Activated CD8-positive, alpha-beta T cell treated with anti-CD3 and anti-CD28 coated beads for 36 hours (primary cell): ENCODE measurements around the gene TAF4B. TPM values are rescaled to one million over a fixed set of nuclear protein-coding genes. Genes with fewer than 3 reads are reported as not detected.

Experiments used
- ATAC-seq: fragments of 200-7000 bp; cut with Tn5 transposase; one replicate; pipeline ENCODE4 v1.10.0; 2021; ENCODE audit warnings: mild to moderate bottlenecking, moderate library complexity
- CTCF ChIA-PET: fragments of 350-600 bp; sonication (Branson Sonifier 250); formaldehyde crosslinking; loops from one replicate; lab custom pipeline; 2021; ENCODE audit warnings: antibody characterized with exemption; lab: Charles Lee
- POLR2A ChIA-PET: fragments of 350-600 bp; sonication (Branson Sonifier 250); formaldehyde crosslinking; loops from one replicate; lab custom pipeline; 2021; ENCODE audit warnings: antibody characterized with exemption; lab: Charles Lee
- DNase-seq: peaks from one replicate; pipeline ENCODE4 v3.0.0-alpha.2; 2020
- H3K27ac Mint-ChIP-seq: one replicate; pipeline ENCODE4 v1.8.0; 2021; ENCODE audit warnings: mild to moderate bottlenecking, mixed read lengths
- H3K27me3 Mint-ChIP-seq: one replicate; pipeline ENCODE4 v1.8.0; 2021; ENCODE audit warnings: mixed read lengths
- H3K36me3 Mint-ChIP-seq: one replicate; pipeline ENCODE4 v1.8.0; 2021; ENCODE audit warnings: low read depth, mixed read lengths
- H3K4me1 Mint-ChIP-seq: one replicate; pipeline ENCODE4 v1.8.0; 2021; ENCODE audit warnings: low read depth, mixed read lengths
- H3K4me3 Mint-ChIP-seq: one replicate; pipeline ENCODE4 v1.8.0; 2021; ENCODE audit warnings: mild to moderate bottlenecking, moderate library complexity, mixed read lengths
- H3K9me3 Mint-ChIP-seq: one replicate; pipeline ENCODE4 v1.8.0; 2021; ENCODE audit warnings: mixed read lengths
- intact Hi-C: fragments of 100-400 bp; cut with micrococcal nuclease; formaldehyde crosslinking; loops from one replicate; pipeline ENCODE4 v1.10.0; 2022
- total RNA-seq, 2 experiments: library from RNA; stranded (reverse); gene quantifications; one replicate each; pipeline ENCODE4 v1.2.3, GENCODE V29; 2021
- TF ChIP-seq, protein P1 (sequence below): fragments of 200-600 bp; IDR thresholded peaks from one replicate; pipeline ENCODE4 v1.8.0; 2022; ENCODE audit warnings: antibody characterized with exemption, mild to moderate bottlenecking

Gene TAF4B
- total RNA-seq, 2 experiments from 2014 or later = 14.7 to 15.1 TPM

DNA sequence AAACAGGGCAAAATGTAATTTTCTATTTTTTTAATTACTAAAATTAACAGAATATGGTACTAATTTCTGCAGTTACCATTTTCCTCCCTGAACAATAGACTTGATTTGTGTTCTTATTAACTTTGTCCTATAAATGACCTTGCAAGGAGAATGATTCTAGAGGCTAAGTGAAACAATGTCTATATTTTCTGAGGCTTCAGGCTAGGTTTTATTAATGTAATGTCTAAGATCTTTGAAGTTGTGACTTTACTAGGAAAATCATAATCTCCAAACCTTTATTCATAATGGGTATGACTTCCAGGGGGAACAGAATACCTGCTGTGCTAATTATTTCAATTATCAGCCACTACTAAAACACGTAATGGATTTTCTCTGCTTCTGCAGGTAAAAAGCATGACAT is 94.4 kb downstream of the TAF4B start:
- Mint-ChIP-seq H3K4me1 (peaks cover 13% of the 10 kb centered on the region), H3K36me3 (peaks cover 30% of the 10 kb centered on the region), H3K4me3 (no peak overlapping the region), H3K27me3 (no peaks in the 10 kb centered on the region), H3K9me3 (no peaks in the 10 kb centered on the region), H3K27ac (no peak overlapping the region)
- no peak for DNase-seq
- TF ChIP-seq, protein P1, sequence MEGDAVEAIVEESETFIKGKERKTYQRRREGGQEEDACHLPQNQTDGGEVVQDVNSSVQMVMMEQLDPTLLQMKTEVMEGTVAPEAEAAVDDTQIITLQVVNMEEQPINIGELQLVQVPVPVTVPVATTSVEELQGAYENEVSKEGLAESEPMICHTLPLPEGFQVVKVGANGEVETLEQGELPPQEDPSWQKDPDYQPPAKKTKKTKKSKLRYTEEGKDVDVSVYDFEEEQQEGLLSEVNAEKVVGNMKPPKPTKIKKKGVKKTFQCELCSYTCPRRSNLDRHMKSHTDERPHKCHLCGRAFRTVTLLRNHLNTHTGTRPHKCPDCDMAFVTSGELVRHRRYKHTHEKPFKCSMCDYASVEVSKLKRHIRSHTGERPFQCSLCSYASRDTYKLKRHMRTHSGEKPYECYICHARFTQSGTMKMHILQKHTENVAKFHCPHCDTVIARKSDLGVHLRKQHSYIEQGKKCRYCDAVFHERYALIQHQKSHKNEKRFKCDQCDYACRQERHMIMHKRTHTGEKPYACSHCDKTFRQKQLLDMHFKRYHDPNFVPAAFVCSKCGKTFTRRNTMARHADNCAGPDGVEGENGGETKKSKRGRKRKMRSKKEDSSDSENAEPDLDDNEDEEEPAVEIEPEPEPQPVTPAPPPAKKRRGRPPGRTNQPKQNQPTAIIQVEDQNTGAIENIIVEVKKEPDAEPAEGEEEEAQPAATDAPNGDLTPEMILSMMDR = no peak
- POLR2A ChIA-PET = no interaction called here
- CTCF ChIA-PET = no interaction called here
- no peak for ATAC-seq
- intact Hi-C loops = no loop called here

DNA sequence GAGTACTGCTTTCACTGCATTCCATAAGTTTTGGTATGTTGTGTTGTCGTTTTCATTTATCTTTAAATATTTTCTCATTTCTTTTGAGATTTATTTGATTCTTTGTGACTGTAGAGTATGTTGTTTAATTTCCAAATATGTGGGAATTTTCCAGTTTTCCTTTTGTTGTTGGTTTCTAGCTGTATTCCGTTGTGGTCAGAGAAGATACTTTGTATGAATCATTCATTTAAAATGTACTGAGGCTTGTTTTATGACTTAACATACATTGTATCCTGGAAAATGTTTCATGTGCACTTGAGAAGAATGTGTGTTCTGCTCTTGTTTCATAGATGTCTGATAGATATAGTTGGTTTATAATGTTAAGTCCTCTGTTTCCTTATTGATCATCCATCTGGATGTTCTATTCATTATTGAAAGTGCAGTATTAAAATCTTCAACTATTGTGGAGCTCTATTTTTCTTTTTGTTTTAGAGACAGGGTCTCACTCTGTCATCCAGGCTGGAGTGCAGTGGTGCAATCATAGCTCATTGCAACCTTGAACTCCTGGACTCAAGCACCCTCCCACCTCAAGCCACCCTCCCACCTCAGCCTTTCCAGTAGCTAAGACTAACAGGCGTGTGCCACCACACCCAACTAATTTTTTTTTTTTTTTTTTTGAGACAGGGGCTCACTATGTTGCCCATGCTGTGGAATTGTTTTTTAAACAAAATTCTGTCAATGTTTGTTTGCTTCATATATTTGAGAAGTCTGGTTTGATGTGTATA is 96.8 kb downstream of the TAF4B start:
- Mint-ChIP-seq H3K27me3 (no peaks in the 10 kb centered on the region), H3K36me3 (peaks cover 34% of the 10 kb centered on the region), H3K4me1 (peaks cover 13% of the 10 kb centered on the region), H3K27ac (no peak overlapping the region), H3K4me3 (no peak overlapping the region), H3K9me3 (no peaks in the 10 kb centered on the region)
- ChIA-PET CTCF (interaction anchor here (2.0 kb wide), 1 partner anchor 61 kb away, joined by 8 read pairs; no protein-coding TSS in a partner anchor), POLR2A (interaction anchor here (1.0 kb wide), 1 partner anchor 42 kb away, joined by 3 read pairs; no protein-coding TSS in a partner anchor)
- ATAC-seq = no peak
- TF ChIP-seq, protein P1 = no peak
- intact Hi-C loops = no loop called here
- no peak for DNase-seq

DNA sequence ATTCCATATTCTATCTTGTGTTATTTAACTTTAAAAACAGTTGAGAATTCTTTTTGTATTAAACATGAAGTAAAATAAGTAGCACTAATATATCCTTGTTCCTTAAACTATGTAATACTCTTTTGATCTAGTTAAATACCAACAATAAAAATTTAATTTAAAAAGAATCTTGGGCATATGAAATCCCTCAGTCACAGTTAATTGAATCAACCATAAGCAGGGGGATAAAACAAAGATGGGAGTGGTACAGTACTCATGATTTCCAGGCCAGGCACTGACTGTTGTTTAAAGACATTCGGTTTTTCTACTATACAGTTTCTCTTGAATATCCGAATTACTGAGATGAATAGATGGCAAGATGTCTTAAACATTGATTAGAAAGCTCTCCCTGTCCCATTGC is 99.5 kb downstream of the TAF4B start:
- peaks cover 29% of the 10 kb centered on the region for H3K36me3 Mint-ChIP-seq
- ChIA-PET CTCF (no interaction called here), POLR2A (no interaction called here)
- no peak overlapping the region for H3K4me3 Mint-ChIP-seq
- TF ChIP-seq, protein P1 = no peak
- H3K27ac Mint-ChIP-seq = no peak overlapping the region
- no peaks in the 10 kb centered on the region for H3K27me3 Mint-ChIP-seq
- DNase-seq (no peak), ATAC-seq (no peak)
- H3K9me3 Mint-ChIP-seq = no peaks in the 10 kb centered on the region
- intact Hi-C loops = no loop called here
- peaks cover 13% of the 10 kb centered on the region for H3K4me1 Mint-ChIP-seq

DNA sequence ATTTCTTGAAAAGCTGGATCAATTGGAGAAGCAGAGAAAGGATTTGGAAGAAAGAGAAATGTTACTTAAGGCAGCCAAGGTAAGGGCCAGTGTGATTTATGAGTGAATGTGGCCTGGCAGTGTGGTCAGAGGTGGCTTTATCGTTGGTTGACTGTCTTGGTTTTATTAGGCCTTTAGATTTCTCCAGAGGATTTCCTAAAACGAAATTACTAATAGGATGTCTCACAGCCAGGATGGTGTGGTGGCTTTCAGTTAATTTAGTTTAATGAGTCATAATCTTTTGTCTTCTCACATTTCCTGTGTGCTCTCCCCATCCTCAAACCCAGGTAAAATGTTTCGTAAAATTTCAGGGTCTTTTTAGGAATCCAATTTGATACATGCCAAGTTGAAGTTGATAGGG is 100.8 kb downstream of the TAF4B start:
- peaks cover 13% of the 10 kb centered on the region for H3K4me1 Mint-ChIP-seq
- ATAC-seq = no peak

DNA sequence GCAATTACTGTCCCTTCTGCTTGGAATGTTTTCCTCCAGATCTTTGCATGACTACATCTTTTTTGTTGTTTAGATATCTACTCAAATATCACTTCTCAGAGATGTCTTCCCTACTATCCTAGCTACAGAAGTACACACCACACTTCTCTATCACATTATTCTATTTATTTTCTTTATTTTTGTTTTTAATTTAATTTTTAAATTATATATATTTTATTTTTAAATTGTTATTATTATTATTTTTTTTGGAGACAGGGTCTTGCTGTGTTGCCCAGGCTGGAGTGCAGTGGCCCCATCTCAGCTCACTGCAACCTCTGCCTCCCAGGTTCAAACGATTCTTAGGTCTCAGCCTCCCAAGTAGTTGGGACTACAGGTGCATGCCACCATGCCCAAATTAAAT is 106.7 kb downstream of the TAF4B start:
- no peaks in the 10 kb centered on the region for H3K9me3 Mint-ChIP-seq
- no peak overlapping the region for H3K27ac Mint-ChIP-seq
- CTCF ChIA-PET = no interaction called here
- ATAC-seq (no peak), DNase-seq (no peak)
- intact Hi-C loops = no loop called here
- peaks cover 2% of the 10 kb centered on the region for H3K36me3 Mint-ChIP-seq
- no peaks in the 10 kb centered on the region for H3K27me3 Mint-ChIP-seq
- TF ChIP-seq, protein P1 = no peak
- POLR2A ChIA-PET = no interaction called here
- H3K4me1 Mint-ChIP-seq = no peaks in the 10 kb centered on the region
- no peak overlapping the region for H3K4me3 Mint-ChIP-seq

More for the DNA sequence above, 100.8 kb downstream of the TAF4B start:
- TF ChIP-seq, protein P1 = no peak
- Mint-ChIP-seq H3K27ac (no peak overlapping the region), H3K4me3 (no peak overlapping the region), H3K27me3 (no peaks in the 10 kb centered on the region), H3K9me3 (no peaks in the 10 kb centered on the region), H3K36me3 (peaks cover 26% of the 10 kb centered on the region)
- no peak for DNase-seq
- ChIA-PET POLR2A (no interaction called here), CTCF (no interaction called here)
- intact Hi-C loops = no loop called here
